ENCODE results near the gene LRMDA.

The LRMDA gene

DNA sequence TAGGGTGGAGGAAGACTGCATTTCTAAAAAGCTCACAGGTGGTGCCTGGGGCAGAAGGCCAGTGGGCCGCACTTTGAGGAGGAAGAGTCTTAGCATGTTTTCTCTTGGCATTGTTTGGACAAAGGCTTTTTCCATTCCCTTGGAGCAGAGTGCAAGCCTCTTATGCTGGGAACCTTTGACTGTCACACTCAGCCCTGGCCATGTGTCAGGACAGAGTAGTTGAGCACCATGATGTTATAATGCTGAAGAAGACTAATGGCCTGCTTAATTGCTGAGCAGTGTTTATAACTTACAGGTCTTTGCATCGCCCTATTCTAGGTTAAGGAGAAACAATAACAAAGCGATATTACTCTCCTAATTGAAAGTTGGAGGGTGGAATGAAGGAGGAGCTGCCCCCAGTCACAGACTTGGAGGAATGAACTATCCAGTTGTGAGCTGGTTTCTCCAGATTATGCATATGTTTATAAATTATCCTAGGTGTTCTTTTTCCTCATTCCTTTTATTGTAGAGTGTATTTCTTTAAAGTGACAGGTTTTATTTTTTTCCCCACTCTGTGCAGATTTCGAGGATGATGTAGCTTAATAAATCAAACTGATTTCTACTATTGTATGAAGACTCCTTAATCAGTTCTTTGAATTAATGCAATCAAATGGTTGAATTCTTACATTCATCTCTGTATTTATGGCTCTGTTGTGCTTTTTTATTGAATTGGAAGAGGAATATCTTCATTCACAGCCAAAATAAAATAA lies 767.0 kb downstream of the LRMDA start:
- DNase-seq, result no peak

DNA sequence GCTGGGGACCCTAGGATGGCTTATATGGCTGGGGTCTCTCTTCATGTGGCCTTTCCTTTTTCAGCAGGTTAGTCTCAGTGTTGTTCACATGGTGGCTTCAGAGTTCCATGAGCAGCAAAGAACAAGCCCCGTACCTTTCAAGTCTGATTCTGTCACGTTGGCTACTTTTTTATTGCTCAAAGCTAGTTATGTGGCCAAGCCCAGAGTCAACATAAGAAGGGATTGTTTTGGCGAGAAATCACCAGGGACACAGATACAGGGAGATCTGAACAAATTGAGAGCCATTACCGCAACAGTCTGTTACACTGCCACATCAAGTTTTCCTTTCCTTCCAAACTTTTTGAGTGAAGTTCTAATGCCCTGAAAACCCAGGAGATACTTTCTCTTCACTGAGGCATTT lies 770.5 kb downstream of the LRMDA start:
- no peak for DNase-seq

DNA sequence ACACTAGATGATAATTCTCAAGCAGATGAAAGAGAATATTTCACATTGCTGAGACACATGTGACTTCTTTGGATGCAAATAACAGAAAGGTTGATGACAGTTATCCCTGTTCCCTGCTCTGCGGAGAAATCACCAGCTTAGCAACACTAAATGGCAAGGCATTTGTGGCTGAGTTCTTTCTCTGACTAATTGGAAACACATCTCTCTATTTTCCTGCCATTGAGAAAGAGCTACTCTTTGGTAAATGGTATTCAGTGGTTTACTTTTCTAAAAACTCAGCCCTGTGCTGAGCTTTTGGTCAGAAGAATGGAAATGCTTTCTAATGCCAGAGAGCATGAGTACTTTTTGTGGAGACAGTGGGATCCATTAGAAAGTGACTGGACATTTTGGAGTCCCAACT lies 771.4 kb downstream of the LRMDA start:
- DNase-seq, result no peak

DNA sequence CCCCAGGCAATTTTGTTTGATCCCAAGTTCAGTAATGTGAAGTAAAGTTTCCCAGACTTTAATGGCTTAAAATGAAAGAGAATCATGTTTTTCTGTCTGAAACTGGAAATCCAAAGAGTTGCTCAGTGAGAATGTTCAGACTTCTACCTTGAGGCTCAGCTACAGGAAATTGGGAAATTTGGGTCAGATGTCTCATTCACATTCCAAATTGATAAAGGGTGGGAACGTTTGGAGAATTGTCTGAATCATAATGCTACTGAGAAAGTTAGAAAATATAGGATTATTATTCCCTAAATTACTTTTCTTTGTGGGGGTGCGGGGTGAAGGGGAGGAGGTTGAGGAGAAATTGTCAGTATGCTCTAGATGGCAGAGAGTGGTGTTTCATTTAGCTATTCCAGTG lies 773.9 kb downstream of the LRMDA start:
- no peak for DNase-seq

DNA sequence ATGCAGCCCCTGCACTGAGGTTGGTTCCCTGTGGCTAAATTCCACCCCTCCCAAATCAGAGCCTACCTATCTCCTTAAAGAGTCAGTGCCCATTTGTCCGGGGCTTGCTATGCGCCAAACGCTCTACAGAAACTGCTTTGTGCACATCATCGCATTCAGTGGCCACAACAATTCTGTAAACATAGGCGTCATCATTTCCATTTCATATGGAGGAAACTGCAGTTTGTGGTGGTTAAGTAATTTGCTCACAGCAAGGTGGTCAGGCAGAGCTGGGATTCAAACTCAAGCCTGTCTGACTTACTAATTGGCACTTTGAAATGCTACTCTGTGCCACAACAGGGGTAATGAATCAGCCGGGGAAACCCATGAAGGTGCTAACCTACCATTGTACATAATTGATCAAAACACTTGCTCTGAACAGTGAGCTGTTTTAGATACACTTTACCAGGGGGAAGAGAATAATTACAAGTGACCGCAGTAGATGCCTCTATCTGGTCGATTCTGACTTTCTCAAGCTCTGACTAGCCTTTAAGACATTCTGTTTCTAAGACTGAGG lies 775.5 kb downstream of the LRMDA start:
- DNase-seq, result no peak

DNA sequence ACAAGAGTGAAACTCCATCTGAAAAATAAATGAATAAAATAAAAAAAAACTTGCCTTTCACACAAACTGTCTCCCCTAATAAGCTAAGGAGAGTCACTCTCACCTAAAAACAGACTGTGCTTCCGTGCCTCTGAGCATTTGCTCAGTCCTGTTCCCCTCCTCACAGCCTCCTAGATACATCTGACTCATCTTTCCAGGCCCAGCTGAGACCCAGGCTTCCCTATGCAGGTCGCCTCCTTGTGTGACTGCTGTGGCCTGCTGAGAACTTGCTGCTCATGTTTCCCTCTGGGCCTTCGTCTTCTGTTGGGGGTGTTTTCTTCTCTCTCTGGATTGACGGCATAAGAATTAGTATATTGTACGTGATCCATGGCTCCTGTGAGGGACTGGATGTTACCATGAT lies 777.7 kb downstream of the LRMDA start:
- DNase-seq, result no peak

DNA sequence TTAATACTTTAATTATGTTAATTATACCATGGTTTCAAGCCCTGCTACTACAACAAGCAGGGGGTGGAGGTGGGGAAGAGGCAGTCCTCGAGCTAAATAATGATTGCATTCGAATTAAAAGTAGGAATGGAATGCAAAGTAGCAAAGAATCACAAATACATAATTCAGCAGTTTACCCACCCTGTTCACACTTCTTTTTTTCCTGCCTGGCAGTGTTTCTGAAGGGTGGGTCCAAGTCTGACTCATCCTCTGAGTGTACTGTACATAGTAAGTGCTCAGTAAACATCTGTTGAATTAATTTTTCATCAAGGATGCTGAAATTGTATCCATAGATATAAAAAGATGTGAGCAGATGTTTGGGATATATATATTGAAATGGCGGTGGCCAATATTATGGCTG lies 778.8 kb downstream of the LRMDA start:
- DNase-seq, result no peak

DNA sequence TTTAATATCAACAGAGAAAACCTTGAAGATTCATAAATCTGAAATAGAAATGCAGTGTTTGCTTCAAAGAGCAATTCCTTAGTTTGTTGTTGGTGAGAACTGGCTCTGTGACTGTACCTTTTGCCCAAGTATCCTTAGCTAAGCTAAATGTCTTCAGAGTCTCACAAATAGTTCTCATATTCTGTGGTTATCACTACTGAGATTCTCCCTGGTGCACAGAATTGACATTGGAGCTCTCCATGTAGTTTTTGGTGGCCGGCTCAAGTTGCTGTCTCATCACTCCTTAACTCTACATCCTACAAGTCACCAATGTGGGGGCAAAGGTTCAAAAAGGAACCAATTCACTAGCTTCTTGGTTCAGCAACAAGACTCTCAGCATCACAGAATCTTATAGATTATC lies 780.3 kb downstream of the LRMDA start:
- DNase-seq, result no peak

DNA sequence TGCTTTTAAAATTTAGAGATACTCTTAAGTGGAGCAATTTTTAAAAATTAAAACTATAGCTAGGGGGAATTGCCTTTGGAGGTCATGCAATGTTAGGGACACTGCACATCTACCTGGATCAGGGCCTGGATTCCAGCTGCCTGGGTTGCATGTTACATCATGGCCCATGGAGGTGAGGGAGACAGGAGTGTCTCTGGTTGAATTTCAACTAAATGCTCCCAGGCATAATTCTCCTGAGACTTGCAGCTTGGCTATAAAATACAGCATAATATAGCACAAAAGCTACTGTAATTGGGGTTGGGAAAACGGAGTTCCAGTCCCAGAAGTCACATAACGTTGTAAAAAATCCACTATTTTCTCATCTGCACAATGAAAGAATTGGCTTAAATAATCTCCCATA lies 782.5 kb downstream of the LRMDA start:
- DNase-seq, result no peak

DNA sequence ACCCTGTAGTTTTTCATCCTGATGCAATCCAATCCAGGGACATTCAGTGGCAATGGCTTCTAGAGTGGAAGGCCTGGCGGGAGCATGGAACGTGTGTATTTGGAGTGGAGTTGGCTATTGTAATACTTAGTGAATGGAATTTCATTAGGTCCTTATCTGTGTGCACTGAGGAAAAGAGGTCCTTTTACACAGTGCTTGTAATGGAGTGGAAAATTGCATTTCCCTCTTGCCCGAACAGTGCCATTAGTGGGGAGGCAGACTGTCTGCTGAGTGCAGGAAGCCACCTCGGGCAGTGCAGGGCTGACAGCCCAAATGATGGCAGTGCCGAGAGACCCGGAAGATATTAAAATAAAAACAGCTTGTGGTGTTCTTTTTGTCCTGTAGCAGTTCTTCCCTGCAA lies 786.6 kb downstream of the LRMDA start:
- DNase-seq, result no peak

DNA sequence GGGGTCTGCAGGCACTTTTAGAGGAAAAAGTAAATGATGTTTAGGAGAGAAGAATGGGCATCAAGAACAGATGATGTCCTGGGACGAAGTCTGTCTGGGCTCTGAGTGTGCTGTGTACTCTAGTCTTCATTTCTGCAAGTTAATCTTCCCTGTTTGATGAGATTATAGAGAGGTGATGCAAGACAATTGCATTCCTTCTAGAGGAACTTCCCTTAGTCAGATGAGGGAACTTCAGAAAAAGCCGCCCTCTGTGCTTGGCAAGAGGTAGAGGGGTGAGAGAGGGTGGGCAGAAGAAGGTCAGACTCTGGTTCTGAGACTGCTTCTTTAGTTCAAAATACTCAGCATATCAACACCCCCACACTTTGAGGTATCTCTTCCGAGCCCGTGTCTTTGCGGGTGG lies 797.9 kb downstream of the LRMDA start:
- no peak for DNase-seq

DNA sequence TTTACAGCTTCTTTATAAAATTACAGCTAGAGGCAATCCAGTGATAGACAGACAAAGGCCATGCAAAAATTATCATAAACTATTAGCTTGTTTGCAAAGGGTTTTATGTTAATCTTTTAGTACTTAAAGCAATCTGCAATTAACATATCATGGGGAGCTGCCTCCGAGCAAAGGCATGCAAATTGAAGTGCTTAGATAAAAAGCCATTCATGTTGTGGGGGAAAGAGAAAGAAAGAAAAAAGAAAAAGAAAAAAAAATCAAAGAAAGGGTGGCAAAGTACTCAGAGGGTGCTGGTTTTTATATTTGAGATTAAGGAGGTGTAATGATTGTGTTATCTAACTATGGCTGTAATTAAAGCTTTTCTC lies 799.5 kb downstream of the LRMDA start:
- DNase-seq, result no peak

DNA sequence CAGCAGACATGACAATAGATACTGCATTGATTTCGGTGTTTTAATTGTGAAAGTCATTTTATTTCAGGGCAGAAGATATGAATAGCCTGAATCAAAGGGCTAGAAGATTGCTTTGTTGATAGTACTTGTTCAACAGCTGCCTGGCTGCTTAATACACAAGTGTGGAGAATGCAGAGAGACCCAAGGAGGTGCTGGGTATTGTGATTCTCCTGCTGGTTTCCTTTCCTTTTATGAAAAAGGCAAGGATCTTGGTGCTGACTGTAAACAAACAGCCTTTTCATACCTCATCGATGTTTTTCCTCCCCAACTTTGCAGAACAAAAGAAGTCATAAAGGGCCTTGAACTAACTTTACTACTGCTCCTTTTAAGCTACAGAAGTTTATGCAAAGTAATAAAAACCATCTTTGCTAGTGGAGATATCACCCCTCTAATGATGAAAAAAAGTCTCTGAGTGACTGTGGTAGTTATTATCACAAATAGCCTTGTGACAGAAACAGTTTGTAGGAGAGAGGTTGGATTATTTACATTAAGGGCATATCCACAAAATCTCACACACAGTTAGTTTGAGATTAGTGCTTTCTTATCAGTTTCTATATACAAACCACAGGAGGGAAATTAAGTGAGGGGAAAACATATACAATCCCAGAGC lies 800.0 kb downstream of the LRMDA start:
- no peak for DNase-seq

DNA sequence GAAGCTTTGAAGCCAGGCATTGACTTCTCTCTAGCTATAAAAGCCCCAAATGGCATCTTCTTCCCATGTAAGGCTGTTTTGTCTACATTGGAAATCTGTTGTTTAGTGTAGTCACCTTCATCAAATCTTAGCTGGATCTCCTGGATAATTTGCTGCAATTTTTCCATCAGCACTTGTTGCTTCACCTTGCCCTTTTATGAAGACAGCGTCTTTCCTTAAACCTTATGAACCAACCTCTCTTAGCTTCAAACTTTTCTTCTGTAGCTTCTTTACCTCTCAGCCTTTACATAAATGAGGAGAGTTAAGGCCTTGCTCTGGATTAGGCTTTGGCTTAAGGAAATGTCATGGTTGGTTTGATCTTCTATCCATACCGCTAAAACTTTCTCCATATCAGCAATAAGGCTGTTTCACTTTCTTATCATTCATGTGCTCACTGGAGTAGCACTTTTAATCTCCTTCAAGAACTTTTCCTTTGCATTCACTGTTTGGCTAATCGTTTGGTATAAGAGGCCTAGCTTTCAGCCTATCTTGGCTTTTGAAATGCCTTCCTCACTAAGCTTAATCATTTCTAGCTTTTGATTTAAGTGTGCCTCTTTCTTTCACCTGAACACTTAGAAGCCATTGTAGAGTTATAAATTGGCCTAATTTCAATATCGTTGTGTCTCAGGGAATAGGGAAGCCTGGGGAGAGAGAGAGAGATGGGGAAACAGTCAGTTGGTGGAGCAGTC lies 803.2 kb downstream of the LRMDA start:
- DNase-seq, result no peak

DNA sequence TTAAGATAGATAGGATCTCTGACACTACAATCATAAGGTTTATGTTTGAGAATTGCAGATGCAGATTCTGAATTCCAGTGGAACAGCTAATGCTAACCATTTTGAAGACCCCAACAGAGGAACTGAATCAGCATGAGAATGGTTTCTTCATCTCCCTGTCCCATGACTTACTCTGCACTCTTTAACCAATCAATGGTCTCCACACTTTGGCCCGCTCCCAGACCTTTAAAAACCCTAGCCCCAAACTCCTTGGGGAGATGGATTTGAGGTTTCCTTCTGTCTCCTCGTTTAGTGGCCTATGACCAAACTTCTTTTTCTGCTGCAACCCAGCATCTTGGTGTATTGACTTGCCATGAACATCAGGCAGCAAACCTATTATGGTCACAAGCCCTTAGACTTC lies 804.9 kb downstream of the LRMDA start:
- DNase-seq, result no peak

DNA sequence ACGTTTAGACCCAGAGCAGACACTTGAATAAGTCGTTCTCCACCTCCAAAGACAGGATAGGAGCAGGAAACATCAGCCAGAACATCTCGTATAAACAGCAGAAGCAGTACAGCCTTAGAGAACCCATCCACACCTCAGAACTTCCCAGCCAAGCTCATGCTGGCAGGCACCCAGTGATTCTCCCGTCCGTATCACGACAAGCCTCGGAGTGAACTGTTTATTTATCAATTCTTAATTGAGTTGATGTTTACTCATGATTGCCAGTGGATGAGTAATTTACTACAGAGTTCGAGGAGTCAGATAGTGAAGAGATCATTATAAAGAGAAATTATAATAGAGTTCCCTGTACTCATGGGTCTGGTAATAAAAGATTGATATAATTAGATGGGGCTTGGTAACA lies 811.5 kb downstream of the LRMDA start:
- DNase-seq, result no peak

DNA sequence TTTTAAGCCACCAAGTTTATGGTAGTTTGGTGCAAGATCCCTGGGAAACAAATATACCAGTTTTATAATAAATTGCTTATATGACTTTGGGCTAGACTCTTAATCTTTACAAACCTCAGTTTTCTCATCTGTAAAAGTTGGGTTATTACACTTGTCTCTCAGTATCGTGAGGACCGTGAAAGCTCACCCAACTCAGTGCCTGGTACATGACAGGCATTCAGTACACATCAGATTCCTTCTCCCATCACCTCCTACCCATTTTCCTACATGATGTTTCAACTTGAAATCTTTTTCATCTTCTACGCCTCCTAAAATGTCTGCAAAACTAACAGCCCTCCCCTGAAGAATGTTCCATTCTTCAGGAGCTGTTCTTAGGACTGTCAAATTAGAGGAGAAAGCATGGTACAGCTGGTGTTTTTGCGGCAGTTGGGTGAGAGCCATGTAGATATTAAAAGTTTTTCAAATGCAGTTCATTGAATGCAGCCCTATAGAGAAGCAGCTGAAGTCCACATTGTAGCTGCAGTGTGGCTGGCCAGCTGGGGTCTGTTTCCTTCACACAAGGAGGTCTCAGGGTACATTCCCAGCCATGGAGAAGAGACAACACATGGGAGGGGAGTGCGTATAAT lies 812.8 kb downstream of the LRMDA start:
- DNase-seq, result no peak

DNA sequence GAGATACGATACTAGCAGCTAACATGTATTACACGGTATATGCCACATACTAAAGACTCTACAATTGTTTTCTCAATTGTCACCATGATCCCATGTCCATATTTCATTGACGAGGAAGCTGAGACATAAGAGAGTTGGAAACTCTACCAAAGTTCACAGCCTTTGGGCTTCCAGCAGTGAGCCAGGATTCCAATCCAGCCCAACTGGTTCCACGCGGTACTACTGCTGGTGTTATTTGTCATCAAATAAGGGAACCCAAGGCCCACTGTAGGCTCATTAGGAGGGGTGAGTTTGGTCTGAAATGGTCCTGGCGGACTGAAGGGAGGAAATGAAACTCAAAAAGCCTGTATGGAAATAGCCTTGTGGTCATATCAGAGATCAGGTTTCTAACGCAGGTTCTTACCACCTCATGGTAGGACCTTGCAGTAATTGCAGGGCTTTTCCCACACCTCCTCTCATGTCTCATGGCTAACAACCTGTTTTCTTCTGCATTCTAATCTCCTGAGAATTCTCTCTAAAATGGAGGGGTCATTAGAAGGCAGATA lies 814.6 kb downstream of the LRMDA start:
- DNase-seq, result no peak

DNA sequence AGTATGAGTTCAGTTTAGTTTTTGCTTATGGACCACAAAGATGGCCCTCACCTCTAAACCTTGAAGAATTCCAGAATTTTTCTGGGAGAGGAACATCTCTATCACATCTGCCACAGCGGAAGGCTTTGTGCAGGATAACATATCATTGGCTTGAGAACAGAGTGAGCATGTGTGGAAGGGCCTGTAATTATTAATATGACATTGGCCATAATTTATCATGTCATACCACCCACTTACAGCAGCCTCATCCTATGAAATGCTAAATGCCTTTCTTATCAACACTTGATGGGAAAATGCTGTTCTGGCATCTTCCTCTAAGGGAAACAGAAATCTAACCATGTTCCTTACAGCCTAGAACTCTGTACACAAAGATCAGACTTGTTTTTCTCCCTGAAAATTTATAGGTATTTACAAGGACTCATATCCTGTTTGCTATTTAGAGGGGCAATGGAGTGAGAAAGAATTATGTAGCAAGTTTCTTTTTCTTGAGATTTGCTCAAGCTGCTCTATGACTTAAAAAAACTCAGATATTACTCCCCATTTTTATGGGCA lies 817.3 kb downstream of the LRMDA start:
- no peak for DNase-seq

DNA sequence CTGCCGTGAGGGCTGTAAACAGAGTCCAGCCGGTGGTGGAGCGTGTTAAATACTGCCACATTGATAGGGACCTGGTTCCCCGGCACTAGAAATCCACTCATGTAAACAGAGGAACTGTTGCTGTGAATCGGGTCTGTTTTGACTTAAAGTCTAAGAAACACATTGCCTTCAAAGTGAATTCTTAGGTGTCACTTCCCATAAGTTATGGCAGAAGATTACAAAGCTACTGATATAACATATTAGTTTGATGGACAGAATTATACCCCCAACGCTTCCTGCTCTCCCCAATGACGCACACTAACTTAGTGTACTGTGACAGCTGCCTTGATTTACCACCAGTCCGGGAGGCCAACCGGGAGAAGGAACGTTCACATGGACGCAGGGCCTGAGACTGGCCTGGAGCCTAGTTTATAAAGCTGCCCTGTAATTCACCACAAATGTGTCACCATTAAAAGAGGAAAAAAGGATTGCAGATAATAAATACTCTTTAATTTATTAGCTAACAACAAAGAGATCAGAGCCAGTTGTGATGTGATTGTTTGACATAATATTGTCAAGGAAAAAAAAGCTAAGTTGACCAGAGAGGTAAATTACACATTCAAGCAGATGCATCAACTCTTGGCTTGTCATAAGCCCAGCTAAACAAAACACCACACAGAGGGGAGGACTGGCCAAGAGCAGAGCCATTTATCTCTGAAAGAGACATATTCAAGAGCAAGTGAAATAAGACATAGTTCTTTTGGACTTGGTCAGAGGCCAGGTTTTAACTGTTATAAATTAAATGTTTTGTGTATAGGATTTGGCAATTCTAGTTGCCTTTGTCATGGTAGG lies 820.6 kb downstream of the LRMDA start:
- no peak for DNase-seq

DNA sequence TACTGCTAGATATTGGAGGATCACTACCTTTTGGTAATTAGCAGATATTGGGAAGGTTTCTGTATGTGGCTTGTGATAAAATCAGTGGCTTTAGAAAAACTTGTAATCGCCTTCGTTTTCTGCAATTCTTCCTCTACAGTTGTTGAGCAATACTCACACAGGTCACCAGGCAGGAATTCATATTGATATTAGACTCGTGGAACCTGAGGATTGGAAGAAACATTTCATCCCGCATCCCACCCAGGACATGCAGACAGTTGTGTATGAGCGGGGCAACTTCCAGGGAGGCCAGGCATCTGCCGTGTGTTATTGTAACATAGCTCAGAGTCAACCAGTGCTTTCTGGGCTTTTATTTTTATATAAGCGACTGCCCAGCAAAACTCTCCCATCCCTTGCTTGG lies 821.3 kb downstream of the LRMDA start:
- DNase-seq, result no peak

DNA sequence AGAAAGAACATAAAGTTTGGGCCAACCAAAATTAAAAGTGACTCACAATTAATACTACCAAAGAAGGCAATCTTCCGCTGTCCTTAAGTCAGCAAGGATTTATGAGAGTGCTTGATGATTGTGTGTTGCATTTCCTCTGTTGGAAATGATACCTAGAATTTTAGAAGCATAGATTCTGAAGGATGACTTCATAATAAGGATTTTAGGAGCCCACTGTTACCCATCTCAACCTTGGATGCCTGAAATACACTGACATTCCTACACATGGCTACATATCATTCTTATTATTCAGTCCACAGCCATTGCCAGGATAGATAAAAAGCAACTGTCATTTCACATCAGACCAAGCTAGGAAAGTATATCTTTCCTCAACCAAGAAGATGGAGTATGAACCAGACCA lies 823.8 kb downstream of the LRMDA start:
- DNase-seq, result no peak
